ENCODE data around the gene NCOA3. TPM values are rescaled to one million over a fixed set of nuclear protein-coding genes. Genes with fewer than 3 reads are reported as not detected.

The NCOA3 gene
- total and polyA plus RNA-seq, 2 of the 8 experiments (the other 6 are each of a cell fraction or from before 2014, with no cell fraction given): 7.9 to 24.7 TPM

DNA sequence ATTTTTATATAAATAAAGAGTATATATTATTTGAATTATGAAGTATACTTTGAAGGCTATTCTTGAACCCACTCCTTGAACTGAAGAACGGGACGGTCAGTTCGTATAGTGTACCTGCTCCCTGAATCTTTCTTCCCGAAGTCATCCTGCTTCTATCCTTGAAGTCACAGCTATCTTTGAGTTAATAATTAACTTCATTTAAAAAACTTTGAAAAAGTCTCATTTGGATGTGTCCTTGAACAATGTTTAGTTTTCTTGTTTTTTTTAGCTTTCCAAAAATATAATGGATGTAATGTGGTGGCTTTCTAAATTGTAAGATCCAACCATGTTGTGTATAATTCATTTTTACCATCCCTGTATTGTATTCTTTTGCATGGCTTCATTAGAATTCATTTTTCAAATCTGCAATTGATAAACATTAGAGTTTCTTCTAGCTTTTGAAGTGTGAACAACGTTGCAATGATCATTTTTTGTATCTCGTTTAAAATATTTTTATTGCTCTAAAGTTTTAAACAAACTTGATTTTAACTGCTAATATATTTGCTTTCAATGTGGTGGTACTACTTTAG, 94.4 kb downstream of the NCOA3 start:
- Histone ChIP-seq H3K27ac (ENCODE audit: low read depth, low read length) (no peak overlapping the region), H4K5ac (ENCODE audit: insufficient read length, low read depth, low read length) (no peak overlapping the region), H2BK15ac (ENCODE audit: low read length) (no peak overlapping the region), H3K36me3 (ENCODE audit: control insufficient read depth in 2 of 4, insufficient read depth in 4 of 4, low read length in 3 of 4) (no peaks in the 10 kb centered on the region), H4K20me1 (replicated peaks in 1 of 2; ENCODE audit: control insufficient read depth in 1 of 2, insufficient read depth in 2 of 2, low read length in 2 of 2) (no peaks in the 10 kb centered on the region), H2BK20ac (ENCODE audit: low read length) (no peak overlapping the region), H3K79me2 (ENCODE audit: control insufficient read depth in 1 of 2, insufficient read depth in 2 of 2, low read length in 2 of 2) (peaks cover 0 to 15% of the 10 kb centered on the region in 2 experiments; a peak in 2 of 4 replicates), H3K56ac (replicated peaks; ENCODE audit: insufficient read length, low read depth, low read length) (no peak overlapping the region), H2BK12ac (ENCODE audit: low read depth, low read length) (no peak overlapping the region), H3K18ac (ENCODE audit: extremely low read depth, low read length) (no peak overlapping the region), H3K23ac (ENCODE audit: insufficient read length) (no peak overlapping the region), H3K4me2 (ENCODE audit: insufficient read depth in 1 of 2, low read depth in 2 of 2, low read length in 2 of 2) (no peak overlapping the region), H3K9ac (replicated peaks in 1 of 4; ENCODE audit: extremely low read depth in 1 of 4, low read depth in 3 of 4, low read length in 3 of 4) (no peak overlapping the region), H2AK5ac (ENCODE audit: low read depth, low read length) (no peak overlapping the region), H2AFZ (ENCODE audit: low read length) (no peak overlapping the region), H2BK120ac (replicated peaks; ENCODE audit: low read depth, low read length) (no peak overlapping the region), H2BK5ac (ENCODE audit: low read depth, low read length) (no peak overlapping the region), H4K91ac (replicated peaks; ENCODE audit: insufficient read length, low read length) (no peak overlapping the region), H3K9me3 (ENCODE audit: insufficient read depth in 2 of 2, low read depth in 1 of 2, low read length in 1 of 2) (no peaks in the 10 kb centered on the region), H3K4me1 (replicated peaks in 1 of 4; ENCODE audit: control insufficient read depth in 3 of 4, insufficient read depth in 4 of 4, low read length in 3 of 4) (no peaks in the 10 kb centered on the region), H3K23me2 (ENCODE audit: low read depth, low read length) (no peaks in the 10 kb centered on the region), H3K4ac (replicated peaks; ENCODE audit: insufficient read length, low read depth, low read length) (no peak overlapping the region), H3K27me3 (replicated peaks in 1 of 4; ENCODE audit: control insufficient read depth in 3 of 4, extremely low read depth in 1 of 4, insufficient read depth in 3 of 4, low read length in 3 of 4) (no peaks in the 10 kb centered on the region), H3K79me1 (ENCODE audit: low read depth, low read length) (no peaks in the 10 kb centered on the region), H3K4me3 (ENCODE audit: extremely low read depth in 1 of 4, insufficient read depth in 2 of 4, low read depth in 3 of 4, low read length in 4 of 4) (no peak overlapping the region), H3K14ac (ENCODE audit: insufficient read length) (no peak overlapping the region), H4K8ac (ENCODE audit: extremely low read depth, insufficient read depth, low read length) (no peak overlapping the region)
- 91% methylated on average over 6 of the region's 6 CpGs; no CpG with 5 or more reads in 1 of the 2 experiments for WGBS, 2 experiments (ENCODE audit: extremely low coverage in 1 of 2, insufficient coverage in 1 of 2, insufficient read length in 1 of 2, insufficient replicate concordance in 2 of 2, low coverage in 1 of 2, low lambda C conversion rate in 2 of 2, missing lambda C conversion rate in 1 of 2)
- no peak for DNase-seq (ENCODE audit: low read depth in 1 of 2, low spot score in 2 of 2)
- no peak for FAIRE-seq
- CTCF ChIA-PET (ENCODE audit: partially characterized antibody): interaction anchor here (0.6 to 1.2 kb wide), 2 partner anchors 76 to 94 kb away, joined by 3 read pairs; no protein-coding TSS in a partner anchor
- TF ChIP-seq CEBPB (IDR thresholded peaks at IDR 0.05; ENCODE audit: low read depth, low read length) (no peak), ASH2L (IDR thresholded peaks at IDR 0.05; ENCODE audit: low read length) (no peak), TAF1 (IDR thresholded peaks at IDR 0.05; ENCODE audit: low read depth, low read length) (no peak), RAD21 (IDR thresholded peaks at IDR 0.05 in 1 of 2, conservative IDR thresholded peaks at IDR 0.05 in 1 of 2; ENCODE audit: low read depth in 2 of 2, low read length in 2 of 2) (no peak), POLR2AphosphoS5 (IDR thresholded peaks at IDR 0.05; ENCODE audit: low read depth, low read length) (no peak), BCL11A (IDR thresholded peaks at IDR 0.05; ENCODE audit: low read depth in 2 of 2, low read length in 2 of 2) (no peak), SP4 (IDR thresholded peaks at IDR 0.05; ENCODE audit: low read length) (no peak), FOSL1 (IDR thresholded peaks at IDR 0.05; ENCODE audit: insufficient read depth, low read depth, low read length) (no peak), EZH2 (IDR thresholded peaks at IDR 0.05; ENCODE audit: low read depth, low read length, severe bottlenecking) (no peak), SIRT6 (IDR thresholded peaks at IDR 0.05; ENCODE audit: low read length) (no peak)
- TF ChIP-seq, protein P1, sequence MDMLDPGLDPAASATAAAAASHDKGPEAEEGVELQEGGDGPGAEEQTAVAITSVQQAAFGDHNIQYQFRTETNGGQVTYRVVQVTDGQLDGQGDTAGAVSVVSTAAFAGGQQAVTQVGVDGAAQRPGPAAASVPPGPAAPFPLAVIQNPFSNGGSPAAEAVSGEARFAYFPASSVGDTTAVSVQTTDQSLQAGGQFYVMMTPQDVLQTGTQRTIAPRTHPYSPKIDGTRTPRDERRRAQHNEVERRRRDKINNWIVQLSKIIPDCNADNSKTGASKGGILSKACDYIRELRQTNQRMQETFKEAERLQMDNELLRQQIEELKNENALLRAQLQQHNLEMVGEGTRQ (IDR thresholded peaks at IDR 0.05; ENCODE audit: low read length): no peak
- POLR2A ChIA-PET (ENCODE audit: partially characterized antibody): no interaction called here
